AG08395 (cell line): ENCODE measurements around the gene BOLA3.
"Not testable (repeated sequence)": the region's sequence is repeated elsewhere in the genome, so short reads cannot be mapped to it uniquely, and the experiment has no call there.

Source experiments
- DNase-seq: peaks from one replicate; pipeline ENCODE4 v3.0.0; 2012; ENCODE audit warnings: mixed read lengths, low spot score

The BOLA3 gene, protein sequence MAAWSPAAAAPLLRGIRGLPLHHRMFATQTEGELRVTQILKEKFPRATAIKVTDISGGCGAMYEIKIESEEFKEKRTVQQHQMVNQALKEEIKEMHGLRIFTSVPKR

DNA sequence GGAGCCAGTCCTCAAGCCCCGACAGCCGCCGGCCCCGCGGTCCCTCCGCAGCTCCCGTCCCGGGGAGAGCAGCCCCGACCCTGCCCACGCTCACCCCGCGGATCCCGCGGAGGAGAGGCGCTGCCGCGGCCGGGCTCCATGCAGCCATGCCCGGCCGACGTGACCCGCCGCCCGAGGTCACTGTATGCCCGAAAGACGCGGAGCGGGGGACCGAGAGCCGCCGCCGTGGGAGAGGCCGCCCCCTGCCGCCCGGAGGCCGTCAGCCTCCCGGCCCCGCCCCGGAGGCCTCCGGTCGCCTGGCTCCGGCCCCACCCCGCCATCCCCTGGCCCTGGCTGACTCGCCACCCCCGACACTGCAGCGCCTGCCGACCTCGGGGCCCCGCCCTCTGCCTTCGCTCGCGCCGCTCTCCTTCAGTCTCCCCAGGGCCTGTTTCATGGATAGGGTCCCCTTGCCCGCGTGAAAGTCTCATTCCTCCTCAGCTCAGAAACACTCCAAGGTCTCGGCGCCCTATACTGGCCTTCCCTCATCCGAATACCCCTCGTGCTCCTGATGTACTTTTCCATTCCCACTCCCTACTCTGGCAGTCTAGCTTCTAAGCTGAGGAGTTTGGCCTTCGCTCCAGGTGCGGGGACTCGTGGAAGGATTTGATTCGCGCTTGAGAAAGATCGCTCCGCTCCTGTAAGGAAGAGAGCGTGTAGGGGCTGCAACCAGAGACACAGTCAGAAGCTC is at the start of gene BOLA3:
Gene BOLA3 (minus strand): TSS at position 186 of the 730 bp plus-strand sequence. CDS start 38 bp downstream, at position 148.
- peak; percentile 96 for DNase-seq

DNA sequence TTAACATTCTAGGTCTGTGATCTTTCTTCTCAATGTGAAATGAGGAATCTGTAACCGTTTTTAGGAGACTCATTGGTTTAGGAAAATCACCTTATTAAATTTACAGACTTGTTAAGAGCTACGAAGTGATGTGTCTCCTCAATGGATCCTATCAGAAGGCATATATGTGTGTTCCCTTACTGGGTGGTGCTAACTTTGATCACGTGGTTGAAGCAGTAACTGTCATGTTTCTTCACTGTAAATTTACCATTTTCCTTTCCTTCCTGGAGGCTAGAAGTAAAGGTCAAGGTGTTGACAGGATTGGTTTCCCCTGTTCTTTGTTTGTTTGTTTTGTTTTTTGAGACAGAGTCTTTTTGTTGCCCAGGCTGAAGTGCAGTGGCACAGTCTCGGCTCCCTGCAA is 49.3 kb upstream of the BOLA3 start:
- no peak for DNase-seq

DNA sequence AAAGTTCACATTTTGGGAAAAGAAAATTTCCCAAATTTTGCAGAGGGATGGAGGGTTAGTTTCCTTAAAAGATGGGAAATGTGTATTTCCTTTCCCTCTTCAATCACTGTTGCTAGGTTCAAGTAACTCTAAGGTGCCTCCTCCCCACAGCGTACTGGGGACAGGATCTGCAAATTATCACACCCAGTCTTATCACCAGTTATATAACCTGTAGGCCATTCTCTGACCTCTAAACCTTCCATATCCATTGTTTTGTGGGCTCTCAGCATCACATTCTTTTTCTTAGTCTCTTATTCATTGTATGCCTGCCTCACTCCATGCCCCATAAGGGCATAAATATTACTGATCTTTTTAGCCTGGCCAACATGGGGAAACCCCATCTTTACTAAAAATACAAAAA is 47.1 kb upstream of the BOLA3 start:
- DNase-seq: no peak

DNA sequence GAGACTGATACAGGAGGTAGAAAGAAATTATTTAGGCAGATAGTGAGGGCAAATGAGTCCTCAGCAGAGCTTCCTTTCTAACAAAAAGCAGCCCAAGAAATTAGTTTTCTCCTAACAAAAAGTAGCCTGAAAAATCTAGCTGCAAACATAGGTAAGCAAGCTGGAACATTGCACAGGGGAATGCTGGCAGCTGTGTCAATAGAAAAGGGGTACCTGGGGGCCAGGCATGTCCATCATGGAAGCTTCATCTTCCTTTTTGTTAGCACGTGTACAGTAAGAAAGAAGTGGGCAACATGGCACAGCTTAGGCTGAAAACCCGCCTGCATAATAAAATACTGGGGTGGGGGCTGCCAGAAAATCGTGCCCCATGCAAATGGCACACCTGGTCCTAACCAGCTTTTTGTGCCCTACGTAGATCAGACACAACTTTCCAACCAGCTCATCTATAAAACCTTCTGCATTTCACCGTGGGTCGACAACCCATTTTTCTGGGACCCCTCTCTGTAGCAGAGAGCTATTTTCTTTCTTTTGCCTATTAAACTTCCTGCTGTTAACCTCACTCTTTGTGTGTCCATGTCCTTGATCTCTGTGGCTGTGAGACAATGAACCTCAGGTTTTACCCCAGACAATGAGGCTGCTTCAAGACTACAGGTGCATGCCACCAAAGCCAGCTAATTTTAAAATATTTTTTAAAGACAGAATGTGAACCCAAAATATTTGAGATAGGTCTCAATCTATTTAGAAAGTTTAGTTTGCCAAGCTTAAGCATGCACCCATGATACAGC is 44.1 kb upstream of the BOLA3 start:
- DNase-seq: no peak

DNA sequence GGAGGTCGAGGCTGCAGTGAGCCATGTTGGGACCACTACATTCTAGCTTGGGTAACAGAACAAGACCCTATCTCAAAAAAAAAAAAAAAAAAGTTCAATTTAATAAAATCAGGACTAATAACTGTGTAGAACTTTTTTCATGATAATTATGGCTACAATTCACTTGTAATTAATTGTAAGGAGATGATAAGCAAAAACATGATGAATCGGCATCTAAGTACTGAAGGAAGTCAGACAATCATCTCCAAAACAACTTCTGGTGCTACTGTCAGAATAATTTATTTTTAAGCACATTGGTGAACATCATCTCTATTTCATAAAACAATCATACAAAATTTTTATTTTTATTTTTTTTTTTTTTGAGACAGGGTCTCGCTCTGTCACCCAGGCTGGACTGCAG is 41.0 kb upstream of the BOLA3 start:
- no peak for DNase-seq

DNA sequence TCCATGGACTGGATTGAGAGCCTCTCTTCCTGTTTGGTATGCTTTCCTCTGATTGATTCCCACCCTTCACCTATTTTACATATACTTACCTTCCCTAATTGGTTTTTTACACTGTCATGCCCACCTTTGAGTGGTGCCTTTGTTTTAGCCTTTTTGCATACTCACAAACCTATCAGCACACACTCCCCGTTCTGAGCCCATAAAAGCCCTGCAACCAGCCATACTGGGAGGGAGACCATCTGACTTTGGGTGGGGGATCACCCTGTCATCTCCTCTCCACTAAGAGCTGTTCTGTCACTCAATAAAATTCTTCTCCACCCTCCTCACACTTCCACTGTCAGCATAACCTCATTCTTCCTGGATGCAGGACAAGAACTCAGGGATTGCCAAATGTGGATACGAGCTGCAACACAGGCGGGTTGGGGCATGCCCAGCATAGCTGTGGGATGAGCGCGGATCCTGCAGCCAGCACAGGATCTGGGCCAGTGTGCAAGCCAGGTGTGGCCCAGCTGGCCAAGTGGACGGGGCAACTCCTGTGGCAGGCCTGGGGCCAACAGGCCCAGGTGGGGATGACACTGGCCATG is 40.4 kb upstream of the BOLA3 start:
- DNase-seq: peak; percentile 70

DNA sequence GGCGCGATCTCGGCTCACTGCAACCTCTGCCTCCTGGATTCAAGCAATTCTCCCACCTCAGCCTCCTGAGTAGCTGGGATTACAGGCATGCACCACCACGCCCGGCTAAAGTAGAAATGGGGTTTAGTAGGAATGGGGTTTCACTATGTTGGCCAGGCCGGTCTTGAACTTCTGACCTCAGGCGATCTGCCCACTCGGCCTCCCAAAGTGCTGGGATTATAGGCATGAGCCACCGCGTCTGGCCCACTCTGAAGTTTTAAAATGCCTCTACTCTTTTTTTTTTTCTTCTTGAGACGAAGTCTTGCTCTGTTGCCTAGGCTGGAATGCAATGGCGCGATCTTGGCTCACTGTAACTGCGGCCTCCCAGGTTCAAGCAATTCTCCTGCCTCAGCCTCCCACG is 39.0 kb upstream of the BOLA3 start:
- DNase-seq: not testable (repeated sequence)

DNA sequence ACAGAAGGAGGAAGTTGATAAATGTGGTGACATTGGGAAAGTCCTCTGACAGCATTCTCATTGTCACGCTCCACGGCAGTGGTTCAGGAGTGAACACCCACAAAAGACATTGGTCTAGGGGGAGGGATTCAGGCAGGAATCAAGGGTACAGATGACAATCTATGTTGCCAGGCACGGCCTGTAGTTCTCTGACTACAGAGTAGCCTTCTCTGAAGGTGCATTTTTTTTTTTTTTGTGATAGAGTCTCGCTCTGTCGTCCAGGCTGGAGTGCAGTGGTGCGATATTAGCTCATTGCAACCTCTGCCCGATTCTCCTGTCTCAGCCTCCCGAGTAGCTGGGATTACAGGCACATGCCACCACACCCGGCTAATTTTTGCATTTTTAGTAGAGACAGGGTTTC is 38.3 kb upstream of the BOLA3 start:
- no peak for DNase-seq

DNA sequence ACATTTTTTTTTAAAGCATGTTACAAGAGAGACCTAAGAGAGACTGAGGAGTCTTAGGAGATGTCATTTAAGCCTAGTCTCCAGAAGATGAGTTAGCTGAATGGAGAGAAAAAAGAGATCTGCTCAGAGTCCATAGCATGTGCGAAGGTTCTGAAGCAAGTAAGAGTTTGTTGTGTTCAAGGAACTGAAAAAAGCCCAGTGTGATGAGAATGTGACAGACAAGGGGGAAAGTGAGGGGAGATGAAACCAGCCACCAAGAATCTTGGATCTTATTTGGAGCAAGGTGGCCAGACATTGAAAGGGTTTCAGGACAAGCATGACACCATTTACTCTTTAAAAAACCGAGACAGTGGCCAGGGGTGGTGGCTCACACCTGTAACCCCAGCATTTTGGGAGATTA is 36.2 kb upstream of the BOLA3 start:
- no peak for DNase-seq

DNA sequence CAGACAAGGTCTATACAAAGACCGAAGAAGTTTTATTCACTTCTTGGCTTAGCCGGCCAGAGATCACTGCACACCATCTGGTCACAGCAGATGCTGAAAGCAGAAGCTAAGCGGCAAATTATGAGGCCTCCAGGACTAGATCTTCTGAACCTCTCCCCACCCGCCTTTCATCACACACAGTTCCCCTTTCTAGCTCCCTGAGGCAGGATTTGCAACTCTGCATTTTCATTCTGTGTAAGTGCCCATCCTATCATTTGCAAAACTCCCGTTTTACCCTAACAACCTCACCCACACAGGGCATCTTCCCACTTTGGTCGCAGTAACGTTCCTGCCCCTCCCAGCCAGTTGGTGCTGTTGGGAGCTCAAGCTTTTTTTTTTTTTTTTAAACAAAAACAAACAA is 34.0 kb upstream of the BOLA3 start:
- DNase-seq: peak; percentile 4

DNA sequence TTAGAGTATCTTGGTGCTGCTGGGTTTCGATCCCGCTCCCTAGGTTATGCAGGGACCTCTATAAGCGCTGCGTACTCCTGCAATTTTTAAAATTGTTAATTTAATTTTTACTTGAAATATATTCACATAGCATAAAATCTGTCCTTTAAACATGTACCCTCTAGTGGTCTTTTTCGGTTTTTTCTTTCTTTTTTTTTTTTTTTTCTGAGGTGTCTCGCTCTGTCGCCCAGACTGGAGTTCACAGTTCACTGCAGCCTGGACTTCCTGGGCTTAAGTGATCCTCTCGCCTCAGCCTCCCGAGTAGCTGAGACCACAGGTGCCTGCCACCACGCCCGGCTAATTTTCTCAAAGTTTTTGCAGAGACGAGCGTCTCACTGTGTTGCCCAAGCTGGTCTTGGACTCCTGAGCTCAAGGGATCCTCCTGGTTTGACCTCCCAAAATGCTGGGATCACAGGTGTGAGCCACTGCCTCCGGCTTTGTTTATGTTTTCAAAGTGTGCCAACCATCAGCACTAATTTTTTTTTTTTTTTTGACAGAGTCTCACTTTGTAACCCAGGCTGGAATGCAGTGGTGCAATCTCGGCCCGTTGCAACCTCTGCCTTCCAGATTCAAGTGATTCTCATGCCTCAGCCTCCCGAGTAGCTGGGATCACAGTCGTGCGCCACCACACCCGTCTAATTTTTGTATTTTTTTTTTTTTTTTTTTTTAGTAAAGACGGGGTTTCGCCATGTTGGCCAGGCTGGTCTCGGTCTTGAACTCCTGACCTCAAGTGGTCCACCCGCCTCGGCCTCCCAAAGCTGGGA is 31.6 kb upstream of the BOLA3 start:
- no peak for DNase-seq

DNA sequence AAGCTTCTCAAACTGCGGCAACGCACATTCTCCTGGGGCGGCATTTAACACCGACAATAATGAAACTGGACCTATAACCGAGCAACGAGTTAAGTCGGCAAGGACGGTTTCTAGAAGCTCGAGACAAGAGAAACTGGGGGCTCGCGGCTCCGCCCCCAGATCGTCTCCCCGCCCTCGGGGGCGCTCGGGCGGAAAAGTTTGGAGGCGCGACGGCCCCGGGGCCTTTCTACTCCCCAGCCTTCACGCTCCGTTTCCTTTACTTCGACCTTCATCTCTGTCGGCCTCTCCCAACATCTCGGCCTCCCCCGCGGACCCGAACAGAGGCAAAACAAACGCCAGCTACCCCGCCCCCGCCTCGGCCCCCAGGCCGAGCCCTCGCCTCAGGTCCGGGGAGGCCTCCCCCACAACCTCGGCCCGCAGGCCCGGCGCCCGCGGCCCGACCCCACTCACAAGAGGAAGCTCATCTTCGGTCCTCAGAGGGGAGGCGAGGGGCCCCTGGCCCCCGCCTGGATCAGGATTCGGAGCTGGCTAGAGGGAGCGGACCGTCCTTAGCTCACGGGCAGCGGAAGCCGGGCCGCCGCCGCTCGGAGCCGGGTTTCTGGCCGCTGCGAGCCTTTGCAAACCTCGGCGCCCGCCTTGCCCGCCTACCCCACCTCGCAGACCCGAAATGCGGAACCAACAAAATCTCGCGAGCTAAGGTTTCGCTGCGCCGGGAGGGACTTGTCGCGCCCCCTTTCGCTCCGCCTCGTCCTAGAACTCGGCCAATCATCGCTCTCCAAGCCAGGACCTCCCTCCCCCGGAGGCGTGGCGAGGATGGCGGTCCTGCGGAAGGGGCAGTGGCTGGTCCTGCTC is 30.7 kb upstream of the BOLA3 start, which contains the start of gene MOB1A:
Gene MOB1A (minus strand): TSS at position 669 of the 852 bp plus-strand sequence. CDS start 205 bp downstream, at position 464.
- DNase-seq: peak; percentile 98

DNA sequence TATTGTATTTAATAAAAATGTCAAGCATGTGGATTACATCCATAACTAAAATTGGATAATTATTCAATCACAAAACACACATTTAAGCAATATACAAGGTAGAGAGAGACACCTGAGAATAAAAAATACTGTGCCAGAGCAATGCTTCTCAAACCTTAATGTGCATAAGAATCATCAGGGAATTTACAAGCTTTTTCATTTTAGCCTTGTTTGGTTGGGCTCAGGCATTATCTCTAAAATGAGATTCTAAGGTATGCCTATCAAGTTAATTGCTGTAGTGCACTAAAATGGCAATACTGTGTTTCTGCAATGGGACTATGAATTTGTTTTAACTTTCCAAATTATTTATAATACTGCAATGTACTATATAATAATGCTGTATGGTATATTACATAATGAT is 30.0 kb upstream of the BOLA3 start:
- no peak for DNase-seq

DNA sequence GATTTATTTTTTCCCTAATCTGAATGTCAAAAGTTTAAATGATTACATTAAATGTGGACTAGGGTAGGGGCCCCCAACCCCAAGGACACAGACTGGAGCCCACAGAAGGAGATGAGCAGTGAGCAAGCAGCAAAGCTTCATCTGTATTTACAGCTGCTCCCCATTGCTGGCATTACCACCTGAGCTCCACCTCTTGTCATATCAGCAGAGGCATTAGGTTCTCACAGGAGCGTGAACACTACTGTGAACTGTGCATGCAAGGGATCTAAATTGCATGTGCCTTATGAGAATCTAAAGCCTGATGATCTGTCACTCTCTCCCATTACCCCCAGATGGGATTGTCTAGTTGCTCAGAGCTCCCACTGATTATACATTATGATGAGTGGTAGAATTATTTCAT is 27.2 kb upstream of the BOLA3 start:
- no peak for DNase-seq

DNA sequence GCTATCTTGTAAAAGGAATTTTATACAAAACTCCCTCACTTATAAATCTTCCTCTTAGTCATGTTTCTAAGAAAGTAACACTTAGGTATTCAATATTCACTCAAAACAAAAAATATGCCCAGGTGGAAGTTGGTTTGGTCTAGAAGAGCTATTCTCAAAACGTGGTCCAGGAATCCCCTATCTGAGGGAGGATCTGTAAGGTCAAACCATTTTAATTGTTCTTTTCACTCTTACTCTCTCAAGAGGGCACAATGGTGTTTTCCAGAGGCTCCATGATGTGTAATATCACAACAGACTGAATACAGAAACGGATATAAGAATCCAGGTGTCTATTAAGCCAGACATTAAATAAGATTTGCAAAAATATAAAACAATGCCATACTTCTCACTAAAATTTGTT is 21.0 kb upstream of the BOLA3 start:
- DNase-seq: no peak

DNA sequence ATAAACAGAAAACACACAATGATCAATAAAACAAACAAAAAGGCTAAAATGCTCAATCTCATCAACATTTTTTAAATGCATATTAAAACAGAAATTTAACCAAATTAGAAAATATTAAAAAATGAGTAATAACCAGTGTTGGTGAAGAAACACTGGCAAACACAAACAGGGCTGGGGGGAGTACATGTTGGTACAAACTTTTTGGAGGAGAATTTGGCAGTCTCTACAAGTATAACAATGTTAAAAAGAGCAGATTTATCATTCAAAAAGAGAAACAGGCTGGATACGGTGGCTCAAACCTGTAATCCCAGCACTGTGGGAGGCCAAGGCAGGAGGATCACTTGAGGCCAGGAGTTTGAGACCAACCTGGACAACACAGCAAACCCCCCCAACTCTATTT is 17.0 kb upstream of the BOLA3 start:
- DNase-seq: no peak

DNA sequence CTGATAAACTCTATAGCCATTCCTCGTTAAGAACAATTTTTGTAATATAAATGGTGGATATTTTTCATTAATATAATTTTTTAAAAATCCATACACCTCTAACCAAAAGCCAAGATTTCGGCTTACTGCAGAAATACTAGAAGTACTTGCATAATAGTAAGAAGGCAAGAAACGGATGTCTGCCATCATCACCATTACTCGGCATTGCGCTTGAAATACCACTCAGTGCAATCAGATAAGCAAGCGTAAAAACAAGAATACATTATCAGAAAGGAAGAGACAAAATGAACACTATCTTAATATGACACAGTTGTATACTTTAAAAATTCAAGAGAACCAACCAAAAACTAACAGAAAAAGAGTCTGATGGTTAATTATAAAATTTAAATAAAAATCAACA is 15.2 kb upstream of the BOLA3 start:
- DNase-seq: no peak

DNA sequence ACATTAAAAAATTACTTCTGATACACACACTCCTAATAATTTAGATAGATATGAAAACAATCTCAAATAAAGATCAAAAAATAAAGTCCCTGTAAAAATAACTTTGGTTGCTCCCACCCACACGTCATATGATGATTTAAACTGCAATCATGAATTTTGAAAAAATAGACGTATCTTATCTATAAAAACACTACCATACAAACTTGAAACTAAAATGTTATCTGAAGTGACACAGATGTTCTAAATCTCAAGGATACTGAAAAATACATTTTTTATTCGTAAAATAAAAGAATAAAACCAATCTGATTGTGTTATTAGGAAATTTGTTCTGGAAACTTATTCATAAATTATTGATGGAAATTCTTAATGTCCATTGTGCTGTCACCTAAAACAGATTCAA is 8.1 kb upstream of the BOLA3 start:
- DNase-seq: no peak

DNA sequence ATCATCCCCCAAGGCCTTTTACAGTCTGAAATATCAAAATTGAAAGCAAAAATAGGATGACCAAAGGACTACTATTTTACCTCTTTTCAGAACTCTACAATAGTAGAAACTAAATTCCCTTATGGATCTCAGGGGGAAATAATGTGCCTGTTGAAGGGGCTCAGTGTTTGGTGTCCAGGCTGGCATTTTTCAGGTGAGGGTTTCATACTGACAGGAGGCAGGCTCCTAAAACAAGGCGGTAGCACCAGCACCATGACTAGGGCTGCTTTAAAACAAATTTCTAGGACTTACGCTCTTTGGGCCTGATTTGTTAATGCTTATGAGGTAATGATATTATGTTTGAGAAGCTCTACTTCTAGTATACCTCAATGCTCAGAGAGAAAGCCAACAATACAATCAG is 5.2 kb upstream of the BOLA3 start:
- DNase-seq: no peak

DNA sequence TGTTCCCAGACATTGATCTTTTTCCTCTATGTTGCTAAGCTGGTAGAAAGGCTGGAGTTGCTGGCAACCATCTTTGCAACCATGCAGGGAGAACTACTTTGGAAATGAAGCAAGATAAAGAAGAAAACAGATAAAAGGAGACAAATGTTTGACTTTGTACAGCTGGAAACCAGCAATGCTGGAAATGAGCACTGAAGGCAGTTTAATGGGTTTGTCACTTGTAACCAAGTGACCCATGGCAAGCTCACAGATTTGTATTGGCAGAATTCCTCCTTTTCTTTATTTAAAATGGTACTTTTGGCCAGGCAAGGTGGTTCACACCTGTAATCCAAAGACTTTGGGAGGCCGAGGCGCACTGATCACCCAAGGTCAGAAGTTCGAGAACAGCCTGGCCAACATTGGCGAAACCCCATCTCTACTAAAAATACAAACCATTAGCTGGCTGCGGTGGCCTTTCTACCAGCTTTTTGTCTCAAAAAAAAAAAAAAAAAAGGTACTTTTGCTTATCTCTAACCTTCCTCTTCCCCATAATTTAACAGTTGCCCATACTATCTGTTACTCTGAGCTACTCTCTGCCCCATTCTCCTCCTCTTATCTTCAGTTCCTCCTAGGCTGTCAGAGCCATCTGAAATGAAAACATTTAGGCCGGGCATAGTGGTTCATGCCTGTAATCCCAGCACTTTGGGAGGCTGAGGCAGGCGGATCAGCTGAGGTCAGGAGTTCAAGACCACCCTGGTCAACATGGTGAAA is 2.0 kb upstream of the BOLA3 start:
- no peak for DNase-seq

DNA sequence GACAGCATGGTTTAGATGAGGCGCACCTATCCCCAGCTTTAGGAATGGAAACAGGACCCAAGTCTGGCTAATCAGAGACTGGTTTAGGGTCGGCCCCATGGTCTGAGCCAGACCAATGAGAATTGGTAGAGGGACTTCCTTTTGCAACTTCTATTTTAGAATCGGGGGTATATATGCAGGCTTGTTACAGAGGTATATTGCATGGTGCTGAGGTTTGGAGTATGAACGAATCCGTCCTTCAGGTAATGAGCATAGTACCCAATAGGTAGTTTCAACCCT is 1.5 kb upstream of the BOLA3 start:
- DNase-seq: no peak
